Neural cell (in vitro differentiated cells): ENCODE results near the gene GUCY1A2.

Experiments
- EZH2 ChIP-seq: fragments of 200-600, 300-800 bp; shearing (Covaris generic), sonication (generic); IDR thresholded peaks from 2 replicates; pipeline ENCODE4 v1.6.1; 2014; ENCODE audit warnings: antibody characterized with exemption, low read length, borderline replicate concordance, mild to moderate bottlenecking; ENCODE audit not compliant: insufficient read depth, poor library complexity, severe bottlenecking
- POLR2AphosphoS5 ChIP-seq: IDR thresholded peaks from 2 replicates; pipeline ENCODE4 v1.6.1; 2012
- RAD21 ChIP-seq: fragments of 450-650 bp; conservative IDR thresholded peaks from 2 replicates; pipeline ENCODE4 v1.6.1; 2014; ENCODE audit warnings: antibody characterized with exemption, mild to moderate bottlenecking, moderate library complexity
- SMC3 ChIP-seq: fragments of 450-650 bp; conservative IDR thresholded peaks from 2 replicates; pipeline ENCODE4 v1.6.1; 2014; ENCODE audit warnings: antibody characterized with exemption, mild to moderate bottlenecking, moderate library complexity; ENCODE audit not compliant: poor library complexity
- TAF1 ChIP-seq: IDR thresholded peaks from 2 replicates; pipeline ENCODE4 v1.6.1; 2012; ENCODE audit warnings: low read depth
- TF ChIP-seq, protein P1 (sequence below): fragments of 450-650 bp; IDR thresholded peaks from 2 replicates; pipeline ENCODE4 v1.5.1; 2014; ENCODE audit warnings: antibody characterized with exemption, mild to moderate bottlenecking, moderate library complexity; ENCODE audit not compliant: poor library complexity, severe bottlenecking

DNA sequence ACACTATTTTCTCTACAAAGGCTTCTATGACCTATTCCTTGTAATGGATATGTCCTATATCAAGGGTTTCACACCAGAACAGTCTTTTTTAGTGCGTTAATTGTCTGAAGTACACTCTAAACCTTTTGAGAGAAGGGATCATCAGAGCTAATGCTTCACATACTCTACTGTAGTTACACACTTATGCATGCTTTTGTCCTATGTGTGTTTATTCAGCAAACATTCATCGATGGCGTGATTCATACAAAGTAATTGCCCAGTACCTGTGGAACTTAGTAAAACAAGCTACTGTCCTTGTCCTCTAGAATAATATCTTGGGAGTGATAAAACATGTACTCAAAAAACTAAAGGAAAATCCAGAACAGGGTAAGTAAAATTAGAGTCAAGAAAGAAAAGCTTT, 139.2 kb downstream of the GUCY1A2 start:
- TF ChIP-seq, protein P1, sequence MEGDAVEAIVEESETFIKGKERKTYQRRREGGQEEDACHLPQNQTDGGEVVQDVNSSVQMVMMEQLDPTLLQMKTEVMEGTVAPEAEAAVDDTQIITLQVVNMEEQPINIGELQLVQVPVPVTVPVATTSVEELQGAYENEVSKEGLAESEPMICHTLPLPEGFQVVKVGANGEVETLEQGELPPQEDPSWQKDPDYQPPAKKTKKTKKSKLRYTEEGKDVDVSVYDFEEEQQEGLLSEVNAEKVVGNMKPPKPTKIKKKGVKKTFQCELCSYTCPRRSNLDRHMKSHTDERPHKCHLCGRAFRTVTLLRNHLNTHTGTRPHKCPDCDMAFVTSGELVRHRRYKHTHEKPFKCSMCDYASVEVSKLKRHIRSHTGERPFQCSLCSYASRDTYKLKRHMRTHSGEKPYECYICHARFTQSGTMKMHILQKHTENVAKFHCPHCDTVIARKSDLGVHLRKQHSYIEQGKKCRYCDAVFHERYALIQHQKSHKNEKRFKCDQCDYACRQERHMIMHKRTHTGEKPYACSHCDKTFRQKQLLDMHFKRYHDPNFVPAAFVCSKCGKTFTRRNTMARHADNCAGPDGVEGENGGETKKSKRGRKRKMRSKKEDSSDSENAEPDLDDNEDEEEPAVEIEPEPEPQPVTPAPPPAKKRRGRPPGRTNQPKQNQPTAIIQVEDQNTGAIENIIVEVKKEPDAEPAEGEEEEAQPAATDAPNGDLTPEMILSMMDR = no peak
- TF ChIP-seq RAD21 = no peak
- no peak for TF ChIP-seq POLR2AphosphoS5
- TF ChIP-seq TAF1 = no peak
- TF ChIP-seq EZH2 = no peak
- TF ChIP-seq SMC3 = no peak
